DND-41 (cell line): ENCODE measurements around the gene TRPC3.

Experiments used
- ATAC-seq: fragments of 200-7000 bp; cut with Tn5 transposase; 3 replicates; pipeline ENCODE4 v1.9.1; 2021; ENCODE audit warnings: low read depth; ENCODE audit not compliant: insufficient read depth
- DNase-seq: peaks from one replicate; pipeline ENCODE4 v3.0.0-alpha.2; 2020
- H2AFZ ChIP-seq: 2 replicates; pipeline ENCODE4 v1.6.0; 2012; ENCODE audit warnings: low read depth, low read length
- H3K27ac ChIP-seq: 2 replicates; pipeline ENCODE4 v1.5.1; 2012; ENCODE audit warnings: low read length, inconsistent platforms
- H3K27me3 ChIP-seq: fragments of 200-600 bp; sonication (generic); 2 replicates; pipeline ENCODE4 v1.6.0; 2012; ENCODE audit warnings: low read length, mild to moderate bottlenecking, inconsistent platforms; ENCODE audit not compliant: insufficient read depth, poor library complexity
- H3K36me3 ChIP-seq: 2 replicates; pipeline ENCODE4 v1.5.1; 2012; ENCODE audit warnings: low read length, inconsistent platforms; ENCODE audit not compliant: insufficient read depth
- H3K4me1 ChIP-seq: 2 replicates; pipeline ENCODE4 v1.5.1; 2012; ENCODE audit warnings: mild to moderate bottlenecking, low read length; ENCODE audit not compliant: insufficient read depth
- H3K4me2 ChIP-seq: 2 replicates; pipeline ENCODE4 v1.6.0; 2012; ENCODE audit warnings: mild to moderate bottlenecking, moderate library complexity, low read length, inconsistent platforms; ENCODE audit not compliant: insufficient read depth
- H3K4me3 ChIP-seq, 2 experiments: fragments of 200-600 bp in 1 of 2; shearing (Covaris generic) in 1 of 2; 2 replicates each; pipeline ENCODE4 v1.5.1; 2012 to 2016; ENCODE audit warnings: inconsistent platforms in 2 of 2, low read length in 2 of 2, mild to moderate bottlenecking in 2 of 2, low read depth in 1 of 2, moderate library complexity in 1 of 2
- H3K79me2 ChIP-seq: 2 replicates; pipeline ENCODE4 v1.6.0; 2012; ENCODE audit warnings: low read length, inconsistent platforms; ENCODE audit not compliant: insufficient read depth
- H3K9ac ChIP-seq: 2 replicates; pipeline ENCODE4 v1.6.0; 2012; ENCODE audit warnings: low read depth, mild to moderate bottlenecking, inconsistent platforms, low read length, moderate library complexity
- H3K9me3 ChIP-seq: 2 replicates; pipeline ENCODE4 v1.5.1; 2012; ENCODE audit warnings: low read length, moderate library complexity, mild to moderate bottlenecking, inconsistent platforms; ENCODE audit not compliant: insufficient read depth, severe bottlenecking
- H4K20me1 ChIP-seq: 2 replicates; pipeline ENCODE4 v1.6.0; 2012; ENCODE audit warnings: low read length; ENCODE audit not compliant: insufficient read depth
- EZH2 ChIP-seq: IDR thresholded peaks from 3 replicates; pipeline ENCODE4 v1.6.1; 2012; ENCODE audit warnings: borderline replicate concordance, low read depth, mild to moderate bottlenecking, moderate library complexity, low read length, inconsistent platforms; ENCODE audit not compliant: severe bottlenecking
- TF ChIP-seq, protein P1 (sequence below): IDR thresholded peaks from 2 replicates; pipeline ENCODE4 v1.5.1; 2012; ENCODE audit warnings: borderline replicate concordance, low read length, moderate library complexity, mild to moderate bottlenecking; ENCODE audit not compliant: poor library complexity, severe bottlenecking; ENCODE audit errors: extremely low read depth

The TRPC3 gene

DNA sequence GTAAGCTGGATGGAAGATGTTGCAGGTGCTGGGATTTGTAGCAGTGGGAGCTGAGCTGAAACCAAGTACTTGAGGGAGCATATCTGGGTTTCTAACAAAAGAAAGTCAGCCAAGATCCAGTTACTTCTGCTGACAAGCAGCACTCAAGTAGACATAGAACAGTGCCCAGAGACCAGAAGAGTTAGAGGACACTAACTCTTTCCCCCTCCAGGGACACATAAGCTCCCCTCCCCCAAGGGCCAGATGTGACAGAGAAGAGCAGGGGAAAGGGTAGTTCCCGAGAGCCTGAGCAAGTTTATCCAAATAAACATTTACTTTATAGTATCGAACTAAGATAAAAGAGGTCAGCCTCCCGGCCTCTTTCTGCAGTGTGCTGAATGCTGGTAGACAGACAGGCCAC, 12.2 kb downstream of the TRPC3 start:
- Histone ChIP-seq H4K20me1 (no peaks in the 10 kb centered on the region), H3K9ac (no peak overlapping the region), H3K4me3 (no peak overlapping the region), H3K27ac (no peak overlapping the region), H3K79me2 (no peaks in the 10 kb centered on the region), H2AFZ (no peak overlapping the region), H3K4me2 (no peak overlapping the region), H3K4me1 (no peaks in the 10 kb centered on the region), H3K27me3 (peaks cover 28% of the 10 kb centered on the region), H3K9me3 (no peaks in the 10 kb centered on the region), H3K36me3 (no peaks in the 10 kb centered on the region)
- TF ChIP-seq EZH2: no peak
- TF ChIP-seq, protein P1, sequence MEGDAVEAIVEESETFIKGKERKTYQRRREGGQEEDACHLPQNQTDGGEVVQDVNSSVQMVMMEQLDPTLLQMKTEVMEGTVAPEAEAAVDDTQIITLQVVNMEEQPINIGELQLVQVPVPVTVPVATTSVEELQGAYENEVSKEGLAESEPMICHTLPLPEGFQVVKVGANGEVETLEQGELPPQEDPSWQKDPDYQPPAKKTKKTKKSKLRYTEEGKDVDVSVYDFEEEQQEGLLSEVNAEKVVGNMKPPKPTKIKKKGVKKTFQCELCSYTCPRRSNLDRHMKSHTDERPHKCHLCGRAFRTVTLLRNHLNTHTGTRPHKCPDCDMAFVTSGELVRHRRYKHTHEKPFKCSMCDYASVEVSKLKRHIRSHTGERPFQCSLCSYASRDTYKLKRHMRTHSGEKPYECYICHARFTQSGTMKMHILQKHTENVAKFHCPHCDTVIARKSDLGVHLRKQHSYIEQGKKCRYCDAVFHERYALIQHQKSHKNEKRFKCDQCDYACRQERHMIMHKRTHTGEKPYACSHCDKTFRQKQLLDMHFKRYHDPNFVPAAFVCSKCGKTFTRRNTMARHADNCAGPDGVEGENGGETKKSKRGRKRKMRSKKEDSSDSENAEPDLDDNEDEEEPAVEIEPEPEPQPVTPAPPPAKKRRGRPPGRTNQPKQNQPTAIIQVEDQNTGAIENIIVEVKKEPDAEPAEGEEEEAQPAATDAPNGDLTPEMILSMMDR: no peak
- ATAC-seq (no peak), DNase-seq (no peak)

DNA sequence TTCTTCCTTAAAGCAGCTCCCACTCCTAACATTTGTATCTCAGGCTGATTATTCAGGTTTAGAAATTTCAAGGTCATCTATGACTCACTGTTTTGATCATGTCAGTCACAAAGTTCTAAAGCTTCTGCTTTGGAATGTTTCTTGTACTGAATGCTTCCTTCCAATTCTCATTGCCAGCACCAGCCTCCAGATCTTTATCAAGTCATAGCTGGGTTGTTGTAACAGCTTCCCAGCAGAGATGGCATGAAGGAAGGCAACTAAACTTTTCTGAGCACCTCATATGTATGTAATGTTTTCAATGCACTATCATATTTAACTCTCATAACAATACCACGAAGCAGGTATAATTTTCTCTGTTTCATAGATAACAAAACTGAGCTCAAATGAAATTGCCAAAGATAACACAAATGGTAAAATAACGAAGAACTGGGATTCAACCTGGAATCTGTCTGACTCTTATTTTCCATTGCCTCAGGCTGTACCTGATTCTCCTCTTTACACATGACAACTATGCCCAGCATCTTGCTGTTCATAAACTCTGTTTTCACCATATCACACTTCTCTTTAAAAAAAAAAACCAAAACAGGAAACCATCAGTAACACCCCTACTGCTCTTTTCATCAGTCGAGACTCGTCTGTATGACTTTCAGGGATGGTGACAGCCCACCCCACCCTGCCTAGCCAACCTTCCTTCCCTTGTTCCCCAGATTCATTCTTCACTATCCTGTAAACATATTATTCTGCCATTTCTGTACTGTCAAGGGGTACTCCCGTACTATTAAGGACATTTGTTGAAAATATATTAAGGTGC, 13.4 kb downstream of the TRPC3 start:
- no peak for ATAC-seq

DNA sequence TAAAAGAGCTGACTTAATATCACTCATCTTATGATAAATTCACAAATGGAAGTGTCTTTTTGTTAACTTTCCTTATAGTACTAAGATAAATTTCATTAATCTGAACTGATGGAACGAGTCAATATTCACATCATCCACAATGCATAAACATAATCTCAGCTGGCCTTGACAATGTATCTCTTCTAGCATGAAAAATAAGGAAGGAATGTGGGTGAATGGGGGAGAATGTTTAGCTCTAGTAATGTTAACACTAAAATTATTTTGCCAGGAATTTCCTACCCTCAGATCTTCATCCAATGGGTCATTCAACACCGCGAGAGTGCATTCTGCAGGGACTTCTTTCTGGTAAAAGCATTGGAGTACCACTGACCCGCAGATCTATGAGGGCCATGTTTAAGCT, 15.8 kb downstream of the TRPC3 start:
- DNase-seq (no peak), ATAC-seq (no peak)
- TF ChIP-seq EZH2: no peak
- TF ChIP-seq, protein P1: no peak
- Histone ChIP-seq H3K79me2 (no peaks in the 10 kb centered on the region), H3K4me2 (no peak overlapping the region), H3K27ac (no peak overlapping the region), H3K27me3 (peaks cover 23% of the 10 kb centered on the region), H3K4me3 (no peak overlapping the region), H3K4me1 (no peaks in the 10 kb centered on the region), H3K9me3 (no peaks in the 10 kb centered on the region), H4K20me1 (no peaks in the 10 kb centered on the region), H2AFZ (no peak overlapping the region), H3K36me3 (no peaks in the 10 kb centered on the region), H3K9ac (no peak overlapping the region)

More for the DNA sequence above, 13.4 kb downstream of the TRPC3 start:
- H4K20me1 ChIP-seq: no peaks in the 10 kb centered on the region
- peaks cover 26% of the 10 kb centered on the region for H3K27me3 ChIP-seq
- H2AFZ ChIP-seq: no peak overlapping the region
- TF ChIP-seq, protein P1: no peak
- TF ChIP-seq EZH2: no peak
- no peak for DNase-seq
- H3K36me3 ChIP-seq: no peaks in the 10 kb centered on the region
- H3K79me2 ChIP-seq: no peaks in the 10 kb centered on the region
- no peaks in the 10 kb centered on the region for H3K9me3 ChIP-seq
- H3K27ac ChIP-seq: no peak overlapping the region
- H3K4me3 ChIP-seq: no peak overlapping the region
- no peak overlapping the region for H3K9ac ChIP-seq
- no peak overlapping the region for H3K4me2 ChIP-seq
- no peaks in the 10 kb centered on the region for H3K4me1 ChIP-seq

DNA sequence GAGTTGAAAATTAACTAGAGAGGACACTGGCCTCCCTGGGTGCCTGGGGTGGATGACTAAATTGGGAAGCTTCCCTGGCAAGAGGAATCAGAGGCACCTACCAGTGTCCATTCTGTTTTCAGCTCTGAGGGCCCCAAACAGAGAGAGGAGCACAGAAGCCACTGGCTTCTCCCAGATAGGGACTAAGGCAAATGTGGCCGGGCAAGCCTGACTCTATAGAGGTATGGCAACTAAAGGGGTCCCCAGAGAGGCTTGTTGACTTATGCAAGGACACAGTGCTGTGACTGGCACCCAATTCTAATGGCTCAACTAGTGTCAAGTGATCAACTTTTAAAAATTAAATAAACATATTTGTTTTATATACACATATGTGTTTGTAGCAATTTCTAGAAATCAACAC, 17.2 kb downstream of the TRPC3 start:
- no peak for ATAC-seq
- Histone ChIP-seq H2AFZ (no peak overlapping the region), H3K9me3 (no peaks in the 10 kb centered on the region), H3K27me3 (peaks cover 17% of the 10 kb centered on the region), H3K4me1 (no peaks in the 10 kb centered on the region), H3K4me2 (no peak overlapping the region), H3K36me3 (no peaks in the 10 kb centered on the region), H3K9ac (no peak overlapping the region), H3K27ac (no peak overlapping the region), H4K20me1 (no peaks in the 10 kb centered on the region), H3K4me3 (no peak overlapping the region), H3K79me2 (no peaks in the 10 kb centered on the region)
- TF ChIP-seq, protein P1: no peak
- no peak for TF ChIP-seq EZH2
- DNase-seq: no peak
